VCaP (cell line): Measurements from ENCODE around the gene HPD.
"Not testable (repeated sequence)": the region's sequence is repeated elsewhere in the genome, so short reads cannot be mapped to it uniquely, and the experiment has no call there.

Source experiments
- H3K27ac ChIP-seq: fragments of 450-650 bp; 2 replicates; pipeline ENCODE4 v1.5.1; 2017
- CTCF ChIP-seq: fragments of 450-650 bp; conservative IDR thresholded peaks from 2 replicates; pipeline ENCODE4 v1.5.1; 2017; ENCODE audit warnings: mild to moderate bottlenecking, moderate library complexity

The HPD gene

GRCh38 chr12:121893961-121894460, 35.4 kb upstream of the HPD start:
- no peak for TF ChIP-seq CTCF
- peak overlapping the region; percentile 60 for H3K27ac ChIP-seq

- peak overlapping the region; percentile 60 for H3K27ac ChIP-seq
Observed at GRCh38 chr12:121892673-121893561, 34.3 kb upstream of the HPD start.

GRCh38 chr12:121889661-121890060, 31.0 kb upstream of the HPD start:
- peak overlapping the region; percentile 91 for H3K27ac ChIP-seq

More at GRCh38 chr12:121892673-121893561, 34.3 kb upstream of the HPD start:
- TF ChIP-seq CTCF = no peak

- TF ChIP-seq CTCF = peak; percentile 4; the same call in 1 of the 2 replicates
- H3K27ac ChIP-seq = peak overlapping the region; percentile 91
Observed at GRCh38 chr12:121889274-121889624, 30.6 kb upstream of the HPD start.

GRCh38 chr12:121888478-121889273, 30.0 kb upstream of the HPD start, which contains the start of gene PSMD9:
PSMD9 (plus strand) TSS chr12:121888790; CDS start chr12:121888857, 67 bp downstream.
- TF ChIP-seq CTCF = peak; percentile 82
- H3K27ac ChIP-seq = peak within 1 kb of the TSS; percentile 91

- H3K27ac ChIP-seq = peak overlapping the region; percentile 91
- no peak for TF ChIP-seq CTCF
Observed at GRCh38 chr12:121888083-121888477, 29.4 kb upstream of the HPD start.

GRCh38 chr12:121885129-121885528, 26.5 kb upstream of the HPD start:
- not testable (repeated sequence) for H3K27ac ChIP-seq

- no peak overlapping the region for H3K27ac ChIP-seq
- no peak for TF ChIP-seq CTCF
Observed at GRCh38 chr12:121883315-121883660, 24.6 kb upstream of the HPD start.

GRCh38 chr12:121876080-121876447, 17.4 kb upstream of the HPD start:
- not testable (repeated sequence) for H3K27ac ChIP-seq
